Omental fat pad (tissue), 4 donors: ENCODE measurements around the gene IL9. TPM values are rescaled to one million over a fixed set of nuclear protein-coding genes. Genes with fewer than 3 reads are reported as not detected.
A peak's percentile ranks its signal among the peaks of the same experiment; 100 is the strongest.

Experiments
- ATAC-seq: fragments of 150-250 bp; one replicate; pipeline ENCODE4 v1.9.1; 2016; ENCODE audit warnings: mild to moderate bottlenecking, moderate library complexity; ENCODE audit not compliant: low FRiP score
- DNase-seq: peaks from one replicate; pipeline ENCODE4 v3.0.0-alpha.2; 2019; ENCODE audit warnings: low spot score
- CTCF ChIP-seq, 3 donors: fragments of 450-650 bp; IDR thresholded peaks; one replicate each; pipeline ENCODE4 v1.5.1; 2016 to 2017; ENCODE audit warnings: antibody characterized with exemption in 3 of 3, mild to moderate bottlenecking in 3 of 3, moderate library complexity in 2 of 3
- total RNA-seq, 4 donors: library from RNA; depleted of rRNA; stranded (reverse); fragments of >200 nt; gene quantifications; one replicate each; pipeline ENCODE4 v1.1.0, GENCODE V29; 2016

IL9 gene
- total RNA-seq, 4 donors from 2014 or later, result not detected

DNA sequence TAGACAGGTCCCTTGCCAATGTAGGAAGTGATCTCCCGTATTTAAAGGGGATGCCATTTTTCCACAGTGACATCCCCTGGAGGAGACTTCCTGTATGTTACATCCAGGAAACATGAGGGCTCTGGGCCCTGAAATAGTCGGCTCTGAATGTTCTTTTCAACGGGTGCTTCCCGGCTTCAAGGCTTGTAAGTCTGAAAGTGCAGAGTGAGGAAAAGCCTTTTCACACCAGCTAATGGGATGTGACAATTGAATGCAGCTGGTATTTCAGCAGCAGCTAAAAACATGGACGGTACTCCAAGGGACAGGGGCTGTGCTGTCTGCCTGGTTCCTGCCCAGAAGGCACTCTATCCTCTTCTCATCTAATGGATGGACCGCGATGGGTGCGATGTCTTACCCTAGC, 1.4 kb downstream of the IL9 start:
- TF ChIP-seq CTCF (IDR thresholded peaks at IDR 0.05), result no peak
- DNase-seq (no peak), ATAC-seq (no peak)

DNA sequence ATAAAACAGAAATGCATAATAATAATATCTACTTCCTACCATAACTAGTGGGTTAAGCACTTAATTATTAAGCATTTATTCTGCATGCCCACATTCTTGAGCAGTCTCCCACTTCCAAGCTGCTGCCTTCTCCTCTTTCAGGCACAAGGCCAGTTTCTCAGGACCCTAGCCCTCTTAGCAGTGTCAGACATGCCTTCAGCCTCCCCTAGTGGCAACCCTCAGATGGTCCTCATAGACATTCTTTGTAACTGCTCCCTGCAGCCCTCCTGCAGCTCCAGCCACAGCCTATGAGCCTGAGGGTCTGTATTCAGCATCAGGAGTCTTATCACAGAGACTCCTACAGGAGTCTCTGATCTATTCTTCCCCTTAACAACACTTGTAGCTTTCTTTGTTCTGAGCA, 3.9 kb downstream of the IL9 start:
- ATAC-seq, result no peak
- no peak for TF ChIP-seq CTCF (IDR thresholded peaks at IDR 0.05)
- DNase-seq, result no peak

GRCh38 chr5:135891268-135891667, 4.4 kb downstream of the IL9 start:
- DNase-seq (no peak), ATAC-seq (no peak)
- TF ChIP-seq CTCF (IDR thresholded peaks at IDR 0.05), result no peak

- ATAC-seq (no peak), DNase-seq (no peak)
- TF ChIP-seq CTCF (IDR thresholded peaks at IDR 0.05), result no peak
Measured at GRCh38 chr5:135890867-135891266, 4.8 kb downstream of the IL9 start.

DNA sequence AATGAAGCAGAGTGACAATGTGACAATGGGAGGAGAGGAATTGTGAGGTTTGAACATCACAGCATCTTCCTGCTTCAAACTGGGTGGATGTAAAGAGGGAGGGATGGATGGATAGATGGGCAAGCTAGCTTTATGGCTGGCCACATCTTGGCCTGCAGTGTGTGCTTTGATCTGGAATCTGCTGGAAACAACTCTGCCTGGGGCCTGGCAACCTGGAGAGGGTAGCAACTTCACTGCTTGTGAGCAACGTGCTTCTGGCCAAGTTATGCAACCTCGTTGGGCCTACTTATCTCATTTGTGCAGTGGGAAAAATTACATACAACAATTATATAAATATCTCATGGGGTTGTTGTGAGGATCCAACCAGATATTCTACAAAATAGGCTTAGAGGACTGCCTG, 5.3 kb downstream of the IL9 start:
- TF ChIP-seq CTCF (IDR thresholded peaks at IDR 0.05), result no peak
- DNase-seq (no peak), ATAC-seq (no peak)

DNA sequence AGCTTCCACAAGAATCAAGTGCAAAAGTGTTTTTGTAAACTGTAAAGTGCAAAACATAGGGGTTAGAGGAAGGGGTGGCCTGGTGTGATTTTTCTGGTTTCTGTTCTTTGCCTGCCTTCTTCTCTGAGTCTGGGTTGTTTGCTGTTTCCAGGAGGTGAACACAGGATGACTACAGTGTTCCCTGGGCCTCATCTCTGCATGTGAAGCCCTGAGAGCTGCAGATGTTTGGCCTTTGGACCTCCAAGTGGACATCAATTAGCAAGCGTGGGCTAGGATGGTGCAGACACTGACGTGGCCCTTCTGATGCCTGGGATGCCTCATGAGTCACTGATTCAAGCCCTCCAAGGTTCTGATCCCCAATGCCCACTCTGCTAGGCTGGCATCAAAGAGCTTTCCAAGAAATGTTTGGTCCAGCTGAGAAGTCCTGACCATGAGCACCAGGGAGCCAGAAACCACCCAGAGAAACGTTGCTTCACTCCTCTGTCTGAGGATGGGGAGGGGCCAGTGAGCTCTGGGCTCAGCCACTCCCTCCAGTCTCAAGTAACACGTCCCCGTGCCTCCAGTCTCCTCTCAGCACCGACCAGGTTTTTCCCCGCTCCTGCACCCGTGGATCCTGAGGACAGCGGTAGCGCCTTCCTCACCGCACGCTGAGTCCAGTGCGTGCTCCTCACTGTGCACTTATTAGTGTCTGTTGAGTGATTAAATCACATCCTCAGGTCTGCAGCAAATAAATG, 7.6 kb downstream of the IL9 start:
- ATAC-seq (no peak), DNase-seq (no peak)
- no peak for TF ChIP-seq CTCF (IDR thresholded peaks at IDR 0.05)

GRCh38 chr5:135887447-135887864, 8.2 kb downstream of the IL9 start:
- DNase-seq (no peak), ATAC-seq (peak; percentile 68)
- peak in 1 of 3 donors; percentile 74 for TF ChIP-seq CTCF (IDR thresholded peaks at IDR 0.05)
